Chondrocyte (in vitro differentiated cells): ENCODE results near the gene IFTAP. TPM values are rescaled to one million over a fixed set of nuclear protein-coding genes. Genes with fewer than 3 reads are reported as not detected.

Experiments used
- DNase-seq: peaks from one replicate; pipeline ENCODE4 v3.0.0; 2021; ENCODE audit warnings: mixed read lengths, low spot score
- H3K27ac Mint-ChIP-seq: one replicate; pipeline ENCODE4 v1.8.0; 2021; ENCODE audit warnings: mild to moderate bottlenecking, moderate library complexity, mixed read lengths; ENCODE audit not compliant: unreplicated experiment
- H3K27me3 Mint-ChIP-seq: 2 replicates; pipeline ENCODE4 v1.8.0; 2021; ENCODE audit warnings: low read depth, mixed read lengths
- H3K36me3 Mint-ChIP-seq: 2 replicates; pipeline ENCODE4 v1.8.0; 2021; ENCODE audit warnings: low read depth, mixed read lengths
- H3K4me1 Mint-ChIP-seq: 2 replicates; pipeline ENCODE4 v1.8.0; 2021; ENCODE audit warnings: low read depth, mild to moderate bottlenecking, mixed read lengths
- H3K4me3 Mint-ChIP-seq: one replicate; pipeline ENCODE4 v1.8.0; 2021; ENCODE audit warnings: mild to moderate bottlenecking, moderate library complexity, mixed read lengths; ENCODE audit not compliant: unreplicated experiment
- H3K9me3 Mint-ChIP-seq: 2 replicates; pipeline ENCODE4 v1.8.0; 2021; ENCODE audit warnings: low read depth, mixed read lengths
- total RNA-seq: library from RNA; stranded (reverse); gene quantifications from 3 replicates; pipeline ENCODE4 v1.2.1, GENCODE V29; 2021
- TF ChIP-seq, protein P1 (sequence below): fragments of 200-600 bp; sonication (generic); IDR thresholded peaks from 2 replicates; pipeline ENCODE4 v1.5.0; 2021; ENCODE audit warnings: antibody characterized with exemption, mild to moderate bottlenecking, moderate library complexity

Gene IFTAP
- total RNA-seq, 1 donor from 2014 or later: 19.7 TPM

DNA sequence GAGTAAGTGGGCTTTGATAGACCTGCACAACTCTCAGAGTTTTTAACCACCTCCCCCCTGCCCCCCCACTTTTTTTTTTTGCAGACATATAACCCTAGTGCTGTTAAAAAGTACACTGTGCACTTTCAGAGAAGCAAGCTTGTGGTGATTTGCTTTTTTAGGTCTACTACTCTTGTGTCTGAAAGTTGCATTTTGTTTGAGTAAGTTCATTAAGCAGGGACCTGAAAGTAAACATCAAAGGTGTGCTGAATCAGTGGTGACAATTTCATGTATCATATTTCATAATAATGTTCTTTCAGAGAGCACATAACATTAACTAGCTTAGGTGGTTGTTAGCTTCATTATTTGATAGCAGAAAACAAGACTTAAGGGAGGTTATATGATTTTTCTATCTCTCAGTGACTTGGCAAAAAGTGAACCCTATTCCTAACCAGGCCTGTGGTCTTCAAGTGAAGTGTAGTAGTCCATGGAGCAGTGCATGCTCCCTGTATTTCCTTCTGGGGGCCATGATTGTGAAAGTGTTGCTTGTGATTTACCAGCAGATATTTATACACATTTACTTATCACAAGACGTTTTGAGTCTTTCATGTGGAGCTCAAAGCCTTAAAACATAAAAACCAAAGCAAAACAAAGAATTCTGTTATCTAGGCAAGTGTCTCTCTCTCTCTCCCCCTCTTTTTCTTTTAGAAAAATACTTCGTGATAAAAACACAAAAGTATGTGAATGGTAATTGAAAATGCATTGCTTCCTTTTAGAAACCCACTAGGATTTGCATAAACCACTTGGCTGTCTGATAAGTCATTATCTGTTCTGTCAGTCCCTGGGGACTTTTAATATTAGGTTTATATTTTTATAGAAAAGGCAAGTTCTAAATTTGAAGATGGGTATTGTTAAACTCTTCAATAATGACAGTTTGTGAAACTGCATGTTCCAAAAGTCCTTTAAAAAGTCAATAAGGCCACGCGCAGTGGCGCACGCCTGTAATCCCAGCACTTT is 11.2 kb downstream of the IFTAP start:
- no peaks in the 10 kb centered on the region for H3K27me3 Mint-ChIP-seq
- H3K4me1 Mint-ChIP-seq: no peaks in the 10 kb centered on the region
- H3K9me3 Mint-ChIP-seq: no peaks in the 10 kb centered on the region
- no peak overlapping the region for H3K4me3 Mint-ChIP-seq
- TF ChIP-seq, protein P1, sequence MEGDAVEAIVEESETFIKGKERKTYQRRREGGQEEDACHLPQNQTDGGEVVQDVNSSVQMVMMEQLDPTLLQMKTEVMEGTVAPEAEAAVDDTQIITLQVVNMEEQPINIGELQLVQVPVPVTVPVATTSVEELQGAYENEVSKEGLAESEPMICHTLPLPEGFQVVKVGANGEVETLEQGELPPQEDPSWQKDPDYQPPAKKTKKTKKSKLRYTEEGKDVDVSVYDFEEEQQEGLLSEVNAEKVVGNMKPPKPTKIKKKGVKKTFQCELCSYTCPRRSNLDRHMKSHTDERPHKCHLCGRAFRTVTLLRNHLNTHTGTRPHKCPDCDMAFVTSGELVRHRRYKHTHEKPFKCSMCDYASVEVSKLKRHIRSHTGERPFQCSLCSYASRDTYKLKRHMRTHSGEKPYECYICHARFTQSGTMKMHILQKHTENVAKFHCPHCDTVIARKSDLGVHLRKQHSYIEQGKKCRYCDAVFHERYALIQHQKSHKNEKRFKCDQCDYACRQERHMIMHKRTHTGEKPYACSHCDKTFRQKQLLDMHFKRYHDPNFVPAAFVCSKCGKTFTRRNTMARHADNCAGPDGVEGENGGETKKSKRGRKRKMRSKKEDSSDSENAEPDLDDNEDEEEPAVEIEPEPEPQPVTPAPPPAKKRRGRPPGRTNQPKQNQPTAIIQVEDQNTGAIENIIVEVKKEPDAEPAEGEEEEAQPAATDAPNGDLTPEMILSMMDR: no peak
- no peak overlapping the region for H3K27ac Mint-ChIP-seq
- no peaks in the 10 kb centered on the region for H3K36me3 Mint-ChIP-seq
- no peak for DNase-seq

DNA sequence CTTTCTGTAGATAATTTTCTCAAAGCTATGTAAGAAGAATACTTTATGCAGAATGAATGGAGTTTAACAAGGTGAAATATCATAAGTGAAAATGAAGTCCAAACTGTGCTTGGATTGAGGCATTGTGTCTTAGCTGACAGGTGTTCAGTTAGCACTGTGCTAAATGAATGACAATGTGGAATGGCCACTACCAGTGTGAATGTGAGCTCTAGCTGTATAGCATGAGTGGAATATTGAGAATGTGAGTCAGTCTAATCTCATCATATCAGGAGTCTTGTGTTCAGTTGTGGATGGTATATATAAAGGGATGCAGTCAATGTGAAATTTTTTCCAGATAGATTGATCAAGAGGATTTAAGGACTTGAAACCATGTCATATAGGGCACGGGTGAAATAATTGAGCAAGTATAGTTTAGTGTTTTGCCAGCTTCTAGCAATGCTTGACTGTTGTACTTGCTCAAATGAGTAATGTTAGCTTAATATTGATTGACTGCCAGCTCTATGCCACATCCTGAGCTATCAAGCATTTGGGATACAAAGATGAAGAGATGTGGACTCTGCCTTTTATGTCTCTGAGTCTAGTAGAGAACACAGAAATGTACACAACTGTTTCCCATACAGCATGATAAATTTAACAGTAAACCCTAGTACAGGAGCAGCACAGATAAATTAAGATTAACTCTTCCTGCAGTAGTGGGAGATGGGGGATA is 14.3 kb downstream of the IFTAP start:
- Mint-ChIP-seq H3K27ac (no peak overlapping the region), H3K9me3 (no peaks in the 10 kb centered on the region), H3K4me1 (no peaks in the 10 kb centered on the region), H3K4me3 (no peak overlapping the region), H3K36me3 (no peaks in the 10 kb centered on the region), H3K27me3 (no peaks in the 10 kb centered on the region)
- TF ChIP-seq, protein P1: no peak
- no peak for DNase-seq

DNA sequence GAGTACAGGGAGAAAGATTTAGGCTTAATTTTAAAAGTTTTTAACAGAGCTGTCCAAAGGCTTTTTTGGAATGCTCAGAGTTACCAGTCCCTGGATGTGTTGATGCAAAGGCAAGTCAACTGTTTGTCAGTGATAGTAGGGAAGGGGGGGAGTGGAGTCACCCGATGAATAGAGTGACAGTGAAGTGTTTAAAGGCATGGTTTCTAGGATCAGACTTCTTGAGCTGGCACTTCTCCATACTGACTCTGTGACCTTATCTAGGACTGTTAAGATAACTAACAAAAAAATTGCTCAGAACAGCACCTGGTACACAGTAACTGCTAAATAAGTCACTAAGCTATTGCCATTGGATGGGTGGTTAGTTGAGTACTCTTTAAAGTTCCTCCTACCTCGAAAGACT is 15.1 kb downstream of the IFTAP start:
- no peaks in the 10 kb centered on the region for H3K9me3 Mint-ChIP-seq
- DNase-seq: no peak
- no peaks in the 10 kb centered on the region for H3K36me3 Mint-ChIP-seq
- H3K27ac Mint-ChIP-seq: no peak overlapping the region
- H3K4me3 Mint-ChIP-seq: no peak overlapping the region
- TF ChIP-seq, protein P1: no peak
- no peaks in the 10 kb centered on the region for H3K4me1 Mint-ChIP-seq
- H3K27me3 Mint-ChIP-seq: no peaks in the 10 kb centered on the region

DNA sequence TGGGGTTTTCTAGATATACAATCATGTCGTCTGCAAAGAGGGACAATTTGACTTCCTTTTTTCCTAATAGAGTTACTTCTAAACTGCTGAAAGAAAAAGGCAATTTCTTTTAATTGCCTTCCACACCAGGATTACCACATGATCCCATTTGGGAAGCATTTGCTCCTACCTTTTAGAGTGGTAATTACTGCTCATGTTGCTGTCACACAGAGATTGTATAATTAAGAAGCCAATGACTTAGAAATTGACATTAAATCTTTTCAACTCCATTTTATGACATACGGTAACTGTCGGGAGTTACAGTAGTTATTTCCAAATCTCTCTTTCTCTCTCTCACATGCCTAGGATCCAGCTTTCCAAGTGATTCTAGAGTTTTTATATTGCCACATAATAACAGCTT is 21.5 kb downstream of the IFTAP start:
- Mint-ChIP-seq H3K27me3 (no peaks in the 10 kb centered on the region), H3K4me3 (no peak overlapping the region), H3K4me1 (peaks cover 17% of the 10 kb centered on the region), H3K36me3 (no peaks in the 10 kb centered on the region), H3K27ac (no peak overlapping the region), H3K9me3 (no peaks in the 10 kb centered on the region)
- TF ChIP-seq, protein P1: no peak
- DNase-seq: no peak

DNA sequence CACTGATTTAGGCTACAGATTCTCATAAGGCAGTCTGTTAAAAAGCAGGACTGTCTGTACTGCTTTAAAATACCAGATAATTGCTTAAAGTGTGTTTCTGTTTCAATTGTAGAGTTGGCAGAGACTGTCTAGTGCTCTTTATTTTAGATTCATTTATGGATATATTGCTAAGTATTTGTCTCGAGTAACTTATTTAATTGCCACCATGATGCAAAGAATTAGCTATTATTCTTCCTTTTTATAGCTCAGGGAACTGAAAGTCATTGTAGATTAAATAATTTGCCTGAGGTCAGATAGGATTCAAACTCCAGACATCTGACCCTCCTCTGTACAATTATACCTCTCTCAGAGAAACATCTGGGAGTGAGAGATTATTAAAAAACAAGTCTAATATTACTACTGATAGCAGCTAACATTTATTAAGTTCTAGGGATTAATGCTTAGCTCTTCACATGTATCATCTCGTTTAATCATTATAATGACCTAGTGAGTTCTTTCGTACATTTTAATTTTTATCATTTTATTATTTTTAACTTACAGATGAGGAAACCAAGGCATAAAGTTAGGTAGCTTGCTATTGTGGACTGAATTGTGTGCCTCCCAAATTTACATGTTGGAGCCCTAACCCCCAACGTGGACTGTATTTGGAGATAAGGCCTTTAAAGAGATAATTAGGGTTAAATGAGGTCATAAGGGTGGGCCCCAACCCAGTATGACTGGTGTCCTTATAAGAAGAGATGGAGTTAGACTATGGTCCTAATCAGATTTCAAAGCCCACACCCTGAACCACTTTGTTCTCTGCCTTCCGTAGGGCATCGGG is 23.5 kb downstream of the IFTAP start:
- H3K9me3 Mint-ChIP-seq: no peaks in the 10 kb centered on the region
- peaks cover 20% of the 10 kb centered on the region for H3K4me1 Mint-ChIP-seq
- H3K27ac Mint-ChIP-seq: no peak overlapping the region
- no peak overlapping the region for H3K4me3 Mint-ChIP-seq
- DNase-seq: no peak
- H3K27me3 Mint-ChIP-seq: no peaks in the 10 kb centered on the region
- TF ChIP-seq, protein P1: no peak
- no peaks in the 10 kb centered on the region for H3K36me3 Mint-ChIP-seq
